ENCODE results near the gene EML6.

Gene EML6

DNA sequence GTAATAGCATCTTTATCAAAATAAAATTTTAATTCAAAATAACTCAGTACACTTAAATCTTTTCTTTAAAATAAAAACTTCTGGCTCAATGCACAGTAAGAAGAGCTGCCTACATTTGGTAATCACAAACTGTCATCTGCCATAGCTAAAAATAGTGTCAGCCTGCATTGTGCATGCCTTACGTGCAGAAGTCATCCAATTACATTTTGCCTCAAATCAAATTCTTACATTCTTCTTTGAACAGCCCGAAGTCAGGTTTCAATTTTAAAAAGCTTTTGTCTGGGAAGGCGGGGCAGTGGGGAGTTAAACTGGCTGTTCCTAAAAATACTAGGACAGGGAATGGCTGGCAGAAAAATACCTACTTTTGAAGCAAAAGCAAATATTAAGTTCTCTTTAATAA is 275.7 kb downstream of the EML6 start:
- DNase-seq (ENCODE audit: low spot score): peak; percentile 61

DNA sequence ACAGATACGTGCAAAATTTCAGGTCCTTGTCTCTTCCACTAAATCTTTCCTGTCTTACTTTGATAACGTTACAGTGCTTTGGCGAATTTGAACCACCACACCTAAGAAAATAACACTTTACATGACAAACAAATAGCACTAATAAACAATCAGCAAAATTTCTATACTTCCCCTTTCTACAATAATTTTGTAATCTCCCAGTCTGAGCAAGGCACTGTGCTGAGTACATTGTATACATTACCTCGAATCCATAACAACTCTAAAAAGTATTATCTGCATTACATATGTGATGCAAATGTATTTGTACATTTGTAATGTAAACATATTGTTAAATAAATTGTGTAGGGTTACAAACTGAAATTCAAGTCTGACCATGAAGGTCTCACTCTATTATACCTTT is 276.9 kb downstream of the EML6 start:
- no peak for DNase-seq (ENCODE audit: low spot score)

DNA sequence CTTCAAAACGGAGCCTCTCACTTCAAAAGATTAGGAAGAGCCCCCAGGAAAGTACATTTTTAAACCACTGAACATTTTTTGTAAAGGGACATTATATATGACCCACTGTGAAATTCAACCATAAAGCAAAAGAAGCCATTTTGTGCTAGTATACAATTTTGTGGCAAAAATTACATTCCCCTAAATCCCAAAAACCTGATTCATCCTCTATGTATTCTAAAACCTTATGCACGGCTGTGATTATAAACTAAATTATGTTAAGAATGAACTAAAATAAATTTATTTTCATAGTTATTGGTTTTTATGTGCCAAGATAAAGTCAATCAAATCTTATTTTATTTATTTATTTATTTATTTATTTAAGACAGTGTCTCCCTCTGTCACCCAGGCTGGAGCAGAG is 278.3 kb downstream of the EML6 start:
- DNase-seq (ENCODE audit: low spot score): no peak

DNA sequence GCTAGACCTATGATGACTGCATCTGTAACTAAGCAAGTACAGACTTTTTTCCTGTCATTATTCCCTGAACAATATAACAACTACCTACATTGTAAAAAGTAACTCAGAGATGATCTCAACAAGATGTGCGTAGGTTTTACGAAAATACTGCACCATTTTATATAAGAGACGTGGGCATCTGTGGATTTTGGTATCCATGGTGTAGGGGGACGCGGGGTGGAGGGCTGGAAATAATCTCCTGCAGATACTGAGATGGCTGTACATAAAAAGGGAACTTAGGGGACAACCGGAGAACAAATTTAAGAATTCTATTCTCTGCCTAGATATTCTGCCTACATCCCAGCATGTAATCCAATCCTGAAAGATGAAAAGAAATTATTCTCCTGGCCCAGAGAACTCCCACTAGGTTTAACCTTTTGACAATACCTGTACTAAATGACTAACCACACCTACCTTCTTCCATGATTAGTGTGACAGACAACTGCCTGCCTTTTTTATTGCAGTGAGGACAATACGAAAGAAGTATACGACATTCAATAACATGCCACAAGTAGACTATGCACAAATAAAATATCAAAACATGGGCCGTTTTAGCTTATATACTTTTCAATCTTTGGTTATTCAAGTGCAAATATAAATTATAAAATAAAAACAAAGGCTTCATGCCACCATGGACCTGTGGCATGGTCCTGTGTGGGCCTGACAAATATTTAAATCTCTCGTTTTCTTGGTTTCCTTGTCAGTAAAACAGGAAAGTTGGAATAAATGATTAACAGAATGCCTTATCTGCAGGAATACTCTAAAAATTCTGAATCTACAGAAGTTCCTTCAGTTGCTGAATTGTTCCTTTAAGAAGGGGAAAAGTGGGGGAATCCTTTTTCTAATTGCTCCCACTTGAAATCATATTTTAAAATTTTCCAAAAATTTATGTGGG is 280.5 kb downstream of the EML6 start:
- DNase-seq (ENCODE audit: low spot score): no peak

DNA sequence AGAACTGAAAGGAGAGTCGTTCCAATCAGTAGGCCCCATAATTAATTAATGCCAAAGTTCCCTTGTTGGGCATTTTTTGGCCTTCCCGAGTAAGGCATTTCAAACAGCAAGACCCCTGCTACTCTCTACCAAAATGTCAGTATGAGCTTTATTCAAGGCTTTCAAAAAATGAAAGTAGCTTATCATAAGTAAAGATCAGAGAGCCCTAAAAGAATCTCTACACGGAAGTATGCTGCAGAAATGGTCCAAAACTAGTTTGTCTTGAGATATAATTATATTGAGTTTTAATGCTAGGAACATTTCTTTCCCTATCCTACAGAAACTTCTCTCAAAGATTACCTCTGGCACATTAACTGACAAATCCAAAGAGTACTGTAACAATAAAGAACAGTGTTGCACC is 282.8 kb downstream of the EML6 start:
- DNase-seq (ENCODE audit: low spot score): no peak

DNA sequence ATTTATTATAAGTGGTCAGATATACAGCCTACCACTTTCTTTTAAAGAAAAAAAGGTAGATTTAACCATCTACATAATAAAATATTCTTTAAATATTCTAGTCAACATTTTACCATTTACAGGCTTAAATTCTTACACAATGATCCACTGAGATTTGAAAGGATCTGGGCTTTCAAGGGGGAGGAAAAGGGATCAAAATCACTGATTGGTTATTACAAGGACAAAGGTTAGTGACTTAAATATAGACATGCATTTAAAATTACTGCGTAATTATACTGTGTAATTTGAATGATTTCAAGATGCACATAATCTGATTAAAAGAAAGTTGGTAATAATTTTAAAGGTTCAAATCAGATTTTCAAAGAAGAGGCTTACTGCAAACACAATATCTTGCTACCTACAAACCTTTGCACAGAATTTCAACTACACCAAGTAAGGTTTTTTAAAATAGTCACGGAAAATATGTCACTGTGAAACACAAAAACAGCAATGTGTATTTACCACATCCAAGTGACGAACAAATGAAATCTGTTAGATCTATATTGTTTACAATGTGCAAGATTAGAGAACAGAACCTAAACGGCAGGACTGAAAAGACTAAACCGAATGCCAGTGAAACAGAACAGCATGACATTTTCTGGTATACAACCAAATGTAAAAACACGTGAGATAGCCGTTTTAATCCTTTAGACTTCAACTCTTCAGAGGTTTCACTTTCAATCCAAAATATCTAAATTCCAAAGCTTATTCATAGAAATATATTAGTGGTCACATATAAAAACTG is 286.0 kb downstream of the EML6 start:
- no peak for DNase-seq (ENCODE audit: low spot score)

DNA sequence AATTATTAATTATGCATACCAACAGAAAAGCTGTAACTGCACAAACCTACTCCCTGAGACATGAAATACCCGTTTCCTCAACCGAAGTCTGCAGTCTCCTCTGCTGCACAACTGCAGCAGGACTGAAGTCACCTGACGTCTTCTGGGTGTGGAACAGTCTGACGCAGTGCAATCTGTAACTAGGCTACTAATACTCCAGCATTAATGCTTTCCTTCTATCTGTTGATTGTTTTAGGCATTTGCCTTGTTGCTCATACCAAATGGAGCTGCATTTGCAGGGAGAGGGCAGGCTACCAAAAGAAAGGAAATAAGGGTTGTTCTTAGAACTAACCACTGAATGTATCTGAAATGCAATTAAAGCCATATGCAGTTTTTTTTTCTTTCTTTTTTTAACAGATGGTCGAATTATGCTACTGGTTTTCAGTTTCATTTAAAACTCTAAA is 286.7 kb downstream of the EML6 start:
- peak; percentile 86 for DNase-seq (ENCODE audit: low spot score)

DNA sequence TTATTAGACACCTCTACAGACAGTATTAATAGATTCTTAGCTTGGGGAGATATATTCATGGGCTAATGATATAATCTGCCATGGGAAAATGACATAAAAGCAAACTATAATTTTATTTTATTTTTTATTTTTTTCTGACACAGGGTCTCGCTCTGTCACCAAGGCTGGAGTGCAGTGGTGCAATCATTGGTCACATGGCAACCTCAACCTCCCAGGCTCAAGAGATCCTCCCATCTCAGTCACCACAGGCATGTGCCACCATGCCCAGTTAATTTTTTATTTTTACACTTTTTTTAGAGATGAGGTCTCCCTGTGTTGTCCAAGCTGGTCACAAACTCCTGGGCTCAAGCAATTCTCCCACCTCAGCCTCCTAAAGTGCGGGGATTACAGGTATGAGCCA is 287.5 kb downstream of the EML6 start:
- DNase-seq (ENCODE audit: low spot score): no peak

DNA sequence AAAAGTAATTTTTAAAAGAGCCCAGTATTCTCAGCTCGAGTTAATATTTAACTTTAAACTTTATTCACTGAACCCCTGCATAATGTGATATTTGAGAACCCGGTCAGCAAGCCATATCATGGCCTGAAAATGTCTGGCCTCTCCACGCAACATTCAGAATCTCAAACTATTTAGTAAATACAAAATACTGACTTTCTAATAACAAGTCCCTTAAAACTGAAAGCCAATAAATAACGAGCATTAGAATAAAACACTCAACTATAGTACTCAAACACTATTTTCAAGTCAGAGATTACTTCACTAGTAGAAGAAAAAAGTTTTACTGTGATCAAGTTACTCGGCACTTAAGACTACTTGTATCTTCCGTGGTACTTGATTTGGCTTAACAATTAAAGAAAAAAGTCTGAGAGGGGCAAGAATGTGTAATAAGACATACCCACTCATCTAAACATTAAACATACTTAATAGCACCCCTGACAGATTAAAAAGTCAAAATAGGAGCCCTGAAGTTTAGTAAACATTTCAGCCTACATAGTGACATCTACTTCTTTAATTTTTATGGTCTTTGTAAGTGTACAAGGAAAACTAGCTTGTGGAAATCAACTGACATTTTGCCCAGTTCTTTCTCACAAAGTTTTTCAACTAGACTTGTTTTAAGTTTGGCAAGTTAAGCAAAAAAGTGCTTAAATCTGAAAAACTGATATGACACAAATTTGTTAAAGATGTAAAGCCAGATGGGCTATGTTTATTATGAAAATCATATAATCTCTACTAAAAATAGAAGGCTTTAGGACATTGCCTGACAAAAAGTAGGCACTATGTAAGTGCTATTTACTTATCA is 288.6 kb downstream of the EML6 start:
- DNase-seq (ENCODE audit: low spot score): no peak

DNA sequence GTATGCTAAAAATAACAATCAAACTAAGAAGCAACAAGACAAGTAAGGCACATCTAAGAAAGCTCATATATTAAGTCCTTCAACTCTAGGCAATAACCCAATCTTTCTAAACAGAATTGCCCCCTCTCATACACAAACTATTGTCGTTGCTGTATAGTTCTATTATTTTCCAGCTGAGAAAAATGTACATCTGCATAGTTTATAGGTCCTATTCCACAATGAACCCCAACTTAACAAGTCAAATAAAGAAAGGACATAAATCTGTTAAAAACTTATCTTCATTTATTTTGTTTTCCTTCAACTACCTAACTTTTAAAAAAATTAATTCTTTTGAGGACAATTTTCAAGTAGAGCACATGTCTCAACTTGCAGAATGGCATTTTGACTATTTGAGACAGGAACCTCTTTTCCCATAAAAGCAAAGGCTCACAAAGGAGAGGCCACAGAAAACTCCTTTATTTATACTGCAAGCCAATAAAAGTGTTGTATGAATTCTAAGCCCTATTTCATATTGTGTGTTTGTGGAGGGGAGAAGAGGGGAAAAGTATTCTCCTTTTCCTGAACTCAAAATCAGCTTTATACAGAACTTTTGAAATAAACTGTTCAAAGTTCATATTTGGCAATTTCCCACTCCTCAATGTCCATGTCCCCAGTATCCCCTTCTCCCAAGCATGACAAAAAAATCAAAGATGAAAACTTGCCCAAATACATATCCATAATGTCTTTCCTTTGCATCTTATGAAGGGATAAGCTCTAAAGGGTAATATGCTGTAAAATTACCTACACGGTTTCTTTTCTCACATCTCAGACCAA is 289.4 kb downstream of the EML6 start:
- no peak for DNase-seq (ENCODE audit: low spot score)

DNA sequence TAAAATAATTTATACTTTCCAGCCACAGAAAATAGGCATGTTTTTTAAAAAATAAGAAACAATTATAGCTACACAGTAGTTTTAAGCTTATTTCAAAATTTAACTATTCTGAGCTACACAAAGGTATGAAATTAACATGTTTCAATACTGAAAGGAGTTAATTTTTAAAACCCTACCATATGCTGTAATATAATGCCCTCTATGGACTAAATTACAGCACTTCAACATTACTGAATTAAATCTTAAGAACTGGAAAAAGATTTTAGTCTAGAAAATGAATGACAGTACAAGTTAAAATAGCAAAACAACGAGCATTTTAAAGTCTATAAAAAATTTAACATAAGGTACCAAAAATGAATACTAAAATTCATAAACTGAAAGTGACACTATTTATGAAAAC is 290.5 kb downstream of the EML6 start:
- DNase-seq (ENCODE audit: low spot score): no peak

DNA sequence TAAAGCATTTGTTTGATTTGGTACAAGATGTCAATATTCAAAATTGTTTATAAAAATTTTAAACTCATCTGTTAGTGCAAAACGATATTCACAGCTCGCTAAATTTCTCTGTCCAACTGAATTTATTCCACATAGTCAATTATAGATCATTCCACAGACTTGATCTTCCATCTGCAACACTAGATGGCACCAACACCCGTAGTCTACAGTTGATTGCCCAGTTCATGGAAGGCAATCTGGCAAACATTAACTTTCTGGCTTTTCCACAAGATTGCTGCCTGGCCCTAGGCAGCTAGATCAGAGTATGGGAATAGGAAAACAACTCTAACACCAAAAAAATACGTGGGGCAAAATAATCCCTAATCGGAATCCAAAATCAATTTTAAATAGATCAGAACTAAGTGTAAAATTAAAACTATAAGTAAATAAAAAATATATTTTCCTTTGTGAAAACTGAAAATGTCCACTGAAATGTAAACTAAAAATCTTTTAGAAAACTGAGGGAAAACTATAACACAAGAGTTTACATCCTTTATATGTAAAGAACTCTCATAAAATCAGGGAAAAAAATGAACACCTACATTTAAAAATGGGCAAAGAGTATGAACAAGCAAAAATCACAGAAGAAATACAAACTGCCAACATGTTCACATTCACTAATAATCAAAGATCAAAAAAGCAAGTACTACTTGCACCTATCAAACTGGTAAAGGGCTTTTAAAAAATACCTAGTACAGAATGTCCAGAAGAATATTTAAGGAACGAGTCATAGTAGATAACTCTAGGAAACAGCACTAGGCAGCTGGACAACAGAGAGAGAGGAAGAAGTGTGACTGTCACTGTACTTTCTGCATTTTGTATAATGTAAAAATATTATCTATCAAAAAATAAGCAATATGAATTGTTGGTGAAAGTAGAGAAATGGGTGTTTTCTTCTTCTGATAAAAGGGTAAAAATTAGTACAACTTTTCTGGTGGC is 291.8 kb downstream of the EML6 start:
- peak; percentile 88 for DNase-seq (ENCODE audit: low spot score)

DNA sequence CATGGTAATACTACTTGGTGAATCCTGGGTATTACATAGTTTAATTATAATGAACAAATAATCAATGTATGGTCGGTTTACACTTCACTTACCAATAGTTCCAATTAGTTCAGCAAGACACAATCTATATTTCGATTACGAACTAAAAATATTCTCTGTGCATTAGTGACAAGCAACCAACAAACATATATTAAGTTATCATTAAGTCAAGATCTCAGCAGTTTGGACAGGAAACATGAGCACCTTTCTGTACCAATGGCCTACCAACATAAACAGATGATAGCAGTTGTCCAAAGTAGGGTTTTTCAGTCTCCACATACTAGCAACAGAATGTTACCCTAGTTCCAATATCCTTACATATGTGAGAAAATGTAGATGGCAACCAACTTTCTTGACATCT is 294.0 kb downstream of the EML6 start:
- no peak for DNase-seq (ENCODE audit: low spot score)

DNA sequence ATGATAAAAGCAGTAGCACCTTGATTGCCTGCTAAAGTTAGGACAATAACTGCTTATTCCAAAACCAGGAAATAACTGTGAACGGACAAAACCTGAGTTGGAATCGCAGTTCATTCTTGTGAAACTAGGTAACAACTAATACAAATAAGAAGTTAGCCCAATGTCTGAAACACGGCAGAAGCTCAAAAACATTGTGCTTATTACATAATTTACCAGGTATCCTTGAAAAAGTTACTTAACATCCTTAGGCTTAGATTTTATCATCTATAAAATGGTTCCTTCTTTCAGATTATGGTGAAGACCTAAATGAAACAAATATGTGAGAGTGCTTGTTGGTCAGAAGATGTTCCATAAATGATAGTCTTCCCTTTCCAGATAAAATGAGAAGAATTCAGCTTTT is 294.4 kb downstream of the EML6 start:
- no peak for DNase-seq (ENCODE audit: low spot score)

DNA sequence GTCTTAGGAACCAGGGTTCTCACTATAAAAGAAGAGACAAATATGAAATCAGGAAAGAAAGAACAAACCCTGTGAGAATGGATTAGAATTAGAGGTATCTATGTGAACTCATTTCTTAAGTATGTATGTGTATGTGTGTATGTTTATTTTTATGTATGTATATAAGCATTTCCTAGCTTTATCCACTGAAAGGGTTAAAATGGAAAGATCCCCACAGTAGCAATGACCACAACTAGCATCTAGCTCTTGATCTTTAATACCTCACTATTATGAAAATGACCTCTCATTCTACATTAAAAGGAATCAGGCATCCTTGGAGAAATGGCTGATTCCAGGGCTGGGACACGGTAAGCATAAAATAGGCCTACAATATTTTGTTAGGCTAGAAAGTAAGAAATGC is 295.2 kb downstream of the EML6 start:
- no peak for DNase-seq (ENCODE audit: low spot score)

DNA sequence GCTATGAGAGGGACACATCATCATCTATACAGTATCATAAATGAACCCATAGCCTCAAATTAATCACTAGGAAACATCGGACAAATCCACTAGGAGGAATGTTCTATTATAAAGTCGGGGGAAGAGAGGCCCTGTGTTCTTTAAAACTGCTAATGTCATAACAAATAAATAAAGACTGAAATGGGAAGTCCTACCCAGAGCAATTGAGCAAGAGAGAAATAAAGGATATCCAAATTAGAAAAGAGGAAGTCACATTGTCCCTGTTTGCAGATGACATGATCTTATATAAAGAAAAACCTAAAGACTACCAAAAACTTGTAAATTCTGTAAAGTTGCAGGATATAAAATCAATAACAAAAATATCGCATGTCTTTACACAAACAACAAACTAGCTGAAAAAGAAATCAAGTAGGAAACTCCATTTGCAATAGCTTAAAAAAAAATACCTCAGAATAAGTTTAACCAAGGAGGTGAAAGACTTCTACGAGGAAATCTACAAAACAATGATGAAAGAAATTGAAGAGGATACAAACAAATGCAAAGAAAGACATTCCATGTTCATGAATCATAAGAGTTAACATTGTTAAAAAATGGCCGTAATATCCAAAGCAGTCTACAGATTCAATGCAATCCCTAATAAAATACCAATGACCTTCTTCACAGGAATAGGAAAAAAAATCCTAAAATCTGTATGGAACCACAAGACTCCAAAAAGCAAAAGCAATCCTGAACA is 296.2 kb downstream of the EML6 start:
- no peak for DNase-seq (ENCODE audit: low spot score)
